IMR-90 (cell line): ENCODE data around the gene CFAP92. TPM values are rescaled to one million over a fixed set of nuclear protein-coding genes. Genes with fewer than 3 reads are reported as not detected.

Experiments
- ATAC-seq: fragments of 200-7000 bp; cut with Tn5 transposase; 2 replicates; pipeline ENCODE4 v1.9.1; 2020; ENCODE audit warnings: low read depth, mild to moderate bottlenecking, moderate library complexity
- BruUV-seq: library from RNA; stranded (reverse); fragments of 400-500 nt; replicated peaks from 2 replicates; lab custom pipeline; 2021; lab: Mats Ljungman, UMichigan
- CTCF ChIA-PET: fragments of 300-600 bp; formaldehyde crosslinking; extraction: SDS; loops from one replicate; lab custom pipeline; 2021; ENCODE audit warnings: antibody characterized with exemption; lab: Yijun Ruan, JAX
- POLR2A ChIA-PET: fragments of 300-600 bp; sonication (Branson Sonifier 250); formaldehyde crosslinking; loops from one replicate; lab custom pipeline; 2022; ENCODE audit warnings: antibody characterized with exemption; ENCODE audit not compliant: unreplicated experiment; lab: Charles Lee
- DNase-seq: peaks from one replicate; pipeline ENCODE4 v3.0.0; 2013
- H2AFZ ChIP-seq: replicated peaks from 2 replicates; pipeline ENCODE3; 2013; ENCODE audit warnings: low read length, mild to moderate bottlenecking; ENCODE audit not compliant: poor library complexity
- H2AK5ac ChIP-seq: 2 replicates; pipeline ENCODE4 v1.6.1; 2013; ENCODE audit warnings: low read depth, low read length, inconsistent platforms
- H2AK9ac ChIP-seq: replicated peaks from 2 replicates; pipeline ENCODE3; 2013; ENCODE audit warnings: mild to moderate bottlenecking, low read depth, low read length, moderate library complexity; ENCODE audit not compliant: poor library complexity
- H2BK120ac ChIP-seq: 2 replicates; pipeline ENCODE4 v1.6.1; 2013; ENCODE audit warnings: low read depth, low read length, inconsistent platforms
- H2BK15ac ChIP-seq: 3 replicates; pipeline ENCODE4 v1.6.1; 2013; ENCODE audit warnings: low read depth, low read length, inconsistent platforms
- H2BK20ac ChIP-seq: 2 replicates; pipeline ENCODE4 v1.6.1; 2013; ENCODE audit warnings: low read depth, mild to moderate bottlenecking, inconsistent platforms, low read length, moderate library complexity
- H2BK5ac ChIP-seq: 2 replicates; pipeline ENCODE4 v1.6.1; 2013; ENCODE audit warnings: mild to moderate bottlenecking, low read depth, low read length, inconsistent platforms; ENCODE audit not compliant: poor library complexity, severe bottlenecking
- H3K14ac ChIP-seq: replicated peaks from 2 replicates; pipeline ENCODE4 v1.6.1; 2013; ENCODE audit warnings: low read depth, low read length, inconsistent platforms
- H3K18ac ChIP-seq: 2 replicates; pipeline ENCODE4 v1.6.1; 2013; ENCODE audit warnings: low read depth, low read length, control low read depth
- H3K23ac ChIP-seq: 2 replicates; pipeline ENCODE4 v1.6.1; 2013; ENCODE audit warnings: low read depth, low read length, inconsistent platforms
- H3K27ac ChIP-seq: 2 replicates; pipeline ENCODE4 v1.5.1; 2013; ENCODE audit warnings: mild to moderate bottlenecking, control low read depth, low read length; ENCODE audit not compliant: insufficient read depth
- H3K27me3 ChIP-seq: 2 replicates; pipeline ENCODE4 v1.6.1; 2013; ENCODE audit warnings: low read length; ENCODE audit not compliant: control insufficient read depth, insufficient read depth
- H3K36me3 ChIP-seq: 2 replicates; pipeline ENCODE4 v1.6.1; 2013; ENCODE audit warnings: low read length, mixed read lengths; ENCODE audit not compliant: control insufficient read depth, insufficient read depth
- H3K4ac ChIP-seq: 2 replicates; pipeline ENCODE4 v1.6.1; 2013; ENCODE audit warnings: low read depth, low read length, inconsistent platforms
- H3K4me1 ChIP-seq: 2 replicates; pipeline ENCODE4 v1.6.1; 2013; ENCODE audit warnings: low read length, mixed read lengths; ENCODE audit not compliant: control insufficient read depth, insufficient read depth
- H3K4me2 ChIP-seq: 2 replicates; pipeline ENCODE4 v1.6.1; 2013; ENCODE audit warnings: low read depth, mild to moderate bottlenecking, control low read depth, low read length, moderate library complexity
- H3K4me3 ChIP-seq: 2 replicates; pipeline ENCODE4 v1.5.1; 2013; ENCODE audit warnings: low read depth, mild to moderate bottlenecking, control low read depth, low read length, moderate library complexity; ENCODE audit not compliant: insufficient read depth
- H3K56ac ChIP-seq: 2 replicates; pipeline ENCODE4 v1.6.1; 2013; ENCODE audit warnings: low read length, inconsistent platforms; ENCODE audit not compliant: insufficient read depth; ENCODE audit errors: extremely low read depth
- H3K79me1 ChIP-seq, 2 experiments: 2 replicates each; pipeline ENCODE4 v1.6.1; 2013; ENCODE audit warnings: low read length in 2 of 2, inconsistent platforms in 1 of 2, low read depth in 1 of 2
- H3K9ac ChIP-seq: 2 replicates; pipeline ENCODE4 v1.6.1; 2013; ENCODE audit warnings: low read depth, low read length, control low read depth
- H3K9me1 ChIP-seq: 2 replicates; pipeline ENCODE4 v1.6.1; 2013; ENCODE audit warnings: low read length, inconsistent platforms; ENCODE audit not compliant: insufficient read depth
- H3K9me3 ChIP-seq: 2 replicates; pipeline ENCODE4 v1.6.1; 2013; ENCODE audit warnings: low read length; ENCODE audit not compliant: control insufficient read depth, insufficient read depth
- H4K20me1 ChIP-seq: 2 replicates; pipeline ENCODE4 v1.6.1; 2013; ENCODE audit warnings: low read length, inconsistent platforms; ENCODE audit not compliant: insufficient read depth
- H4K5ac ChIP-seq: 2 replicates; pipeline ENCODE4 v1.6.1; 2013; ENCODE audit warnings: mild to moderate bottlenecking, low read depth, low read length, control low read depth
- H4K8ac ChIP-seq, 2 experiments: 2 replicates each; pipeline ENCODE4 v1.6.1; 2013; ENCODE audit warnings: low read depth in 2 of 2, low read length in 2 of 2, control low read depth in 1 of 2, inconsistent platforms in 1 of 2
- H4K91ac ChIP-seq: 2 replicates; pipeline ENCODE4 v1.6.1; 2013; ENCODE audit warnings: low read depth, low read length, inconsistent platforms; ENCODE audit not compliant: insufficient read depth
- ELK1 ChIP-seq: fragments of 150-350 bp; IDR thresholded peaks from 2 replicates; pipeline ENCODE4 v1.6.1; 2016; ENCODE audit warnings: low read depth, mild to moderate bottlenecking, low read length, moderate library complexity, borderline replicate concordance
- FOS ChIP-seq: fragments of 150-350 bp; IDR thresholded peaks from 2 replicates; pipeline ENCODE4 v1.6.1; 2016; ENCODE audit warnings: low read depth, low read length
- NFE2L2 ChIP-seq: fragments of 150-350 bp; IDR thresholded peaks from 2 replicates; pipeline ENCODE4 v1.6.1; 2016; ENCODE audit warnings: low read depth, mild to moderate bottlenecking, low read length
- WGBS, 2 experiments: methylation state at CpG; one replicate each; pipeline versions ENCODE4 v1.1.5 to v1.1.7; 2013; ENCODE audit warnings: missing lambda C conversion rate in 2 of 2; ENCODE audit not compliant: insufficient read length in 1 of 2; ENCODE audit errors: extremely low coverage in 2 of 2; 5-methylcytosine and 5-hydroxymethylcytosine counted together
- dilution Hi-C: fragments of 300-500 bp; cut with HindIII; formaldehyde crosslinking; loops from one replicate; pipeline ENCODE4 v1.14.3; 2018; ENCODE audit warnings: low sequenced_read_pairs; ENCODE audit not compliant: unreplicated experiment
- in situ Hi-C: fragments of 300-500 bp; cut with MboI; formaldehyde crosslinking; loops from 3 replicates; pipeline ENCODE4 v1.14.3; 2019; ENCODE audit warnings: low sequenced_read_pairs, inconsistent platforms, mixed read lengths
- intact Hi-C: fragments of 100-400 bp; cut with micrococcal nuclease; formaldehyde crosslinking; loops from 2 replicates; pipeline ENCODE4 v1.10.0; 2022
- polyA plus RNA-seq, 3 experiments: library from polyadenylated mRNA; depleted of rRNA; stranded (reverse); fragments of >200 nt; gene quantifications; 2 replicates each; pipeline ENCODE4 v1.2.3, GENCODE V29; 2012; ENCODE audit warnings: low replicate concordance in 1 of 3
- total RNA-seq: library from RNA; depleted of rRNA; stranded (reverse); fragments of >200 nt; gene quantifications from 2 replicates; pipeline ENCODE4 v1.2.3, GENCODE V29; 2012

Gene CFAP92
- total and polyA plus RNA-seq, 2 of the 4 experiments (the other 2 are of a cell fraction) = not detected

DNA sequence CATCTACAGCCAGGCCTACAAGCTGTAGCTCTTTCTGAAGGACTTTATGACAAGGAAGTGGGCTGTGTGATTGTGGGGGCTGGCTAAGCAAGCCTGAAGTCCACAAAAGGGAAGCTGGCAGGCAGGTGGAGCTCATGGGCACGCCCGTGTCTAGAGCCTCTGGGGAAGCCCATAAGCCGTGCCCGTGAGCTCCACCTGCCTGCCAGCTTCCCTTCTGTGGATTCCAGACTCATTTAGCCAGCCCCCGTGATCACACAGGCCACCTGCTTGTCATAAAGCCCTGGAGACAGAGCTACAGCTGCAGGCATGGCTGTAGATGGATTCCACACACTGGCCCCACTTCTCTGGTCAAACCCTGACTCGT, 22.5 kb upstream of the CFAP92 start:
- H3K4me1 ChIP-seq = peaks cover 20% of the 10 kb centered on the region
- H4K91ac ChIP-seq = 0 out of 2 replicates have a peak overlapping the region, but pooled peaks have one; percentile 19
- dilution Hi-C loops (no loop called here), intact Hi-C loops (no loop called here), in situ Hi-C loops (no loop called here)
- no peaks in the 10 kb centered on the region for H3K79me1 ChIP-seq
- H4K20me1 ChIP-seq = no peaks in the 10 kb centered on the region
- H2BK15ac ChIP-seq = peak overlapping the region; percentile 74; the same call in 2 of the 3 replicates
- H3K27ac ChIP-seq = no peak overlapping the region
- H3K9me1 ChIP-seq = peaks cover 11% of the 10 kb centered on the region
- no peaks in the 10 kb centered on the region for H3K36me3 ChIP-seq
- TF ChIP-seq FOS = no peak
- TF ChIP-seq ELK1 = no peak
- TF ChIP-seq NFE2L2 = no peak
- no peak overlapping the region for H3K4me2 ChIP-seq
- no TSS peak for BruUV-seq
- peak overlapping the region; percentile 69; the same call in 1 of the 2 replicates for H2AK5ac ChIP-seq
- ATAC-seq = no peak
- POLR2A ChIA-PET = interaction anchor here (1.3 kb wide), 1 partner anchor 11 kb away, joined by 6 read pairs; no protein-coding TSS in a partner anchor
- H2BK120ac ChIP-seq = peak overlapping the region; percentile 77
- H3K4ac ChIP-seq = peak overlapping the region; percentile 14; the same call in 1 of the 2 replicates
- peak overlapping the region; percentile 38; the same call in 1 of the 2 replicates for H2BK20ac ChIP-seq
- peak overlapping the region; percentile 21 for H2AFZ ChIP-seq
- CTCF ChIA-PET = interaction anchor here (0.6 to 1.7 kb wide), 4 partner anchors 14 to 127 kb away, joined by 3 to 9 read pairs (median 5); no protein-coding TSS in a partner anchor
- H2BK5ac ChIP-seq = no peak overlapping the region
- H4K5ac ChIP-seq = no peak overlapping the region
- H3K27me3 ChIP-seq = peaks cover 7% of the 10 kb centered on the region; the same call in 1 of the 2 replicates
- no peaks in the 10 kb centered on the region for H3K9me3 ChIP-seq
- WGBS, 2 experiments = 91% methylated on average over 5 of the region's 6 CpGs; no CpG with 5 or more reads in 1 of the 2 experiments
- H3K4me3 ChIP-seq = no peak overlapping the region
- H2AK9ac ChIP-seq = no peak overlapping the region
- H3K9ac ChIP-seq = no peak overlapping the region
- no peak overlapping the region; a peak in 1 of 4 replicates for H4K8ac ChIP-seq
- H3K14ac ChIP-seq = no peak overlapping the region
- H3K56ac ChIP-seq = no peak overlapping the region
- no peak for DNase-seq
- H3K23ac ChIP-seq = no peak overlapping the region
- 0 out of 2 replicates have a peak overlapping the region, but pooled peaks have one; percentile 43 for H3K18ac ChIP-seq
